GM12873 (cell line): ENCODE data around the gene KLF6.

Source experiments
- TF ChIP-seq, protein P1 (sequence below): IDR thresholded peaks from 2 replicates; pipeline ENCODE4 v1.5.1; 2012; ENCODE audit warnings: low read depth, mild to moderate bottlenecking, moderate library complexity, low read length, control low read depth; ENCODE audit not compliant: insufficient read depth; ENCODE audit errors: missing control alignments

KLF6 gene

GRCh38 chr10:3784510-3785250, at the start of gene KLF6:
KLF6 (minus strand) TSS chr10:3785209; CDS start chr10:3785014, 195 bp downstream.
- TF ChIP-seq, protein P1, sequence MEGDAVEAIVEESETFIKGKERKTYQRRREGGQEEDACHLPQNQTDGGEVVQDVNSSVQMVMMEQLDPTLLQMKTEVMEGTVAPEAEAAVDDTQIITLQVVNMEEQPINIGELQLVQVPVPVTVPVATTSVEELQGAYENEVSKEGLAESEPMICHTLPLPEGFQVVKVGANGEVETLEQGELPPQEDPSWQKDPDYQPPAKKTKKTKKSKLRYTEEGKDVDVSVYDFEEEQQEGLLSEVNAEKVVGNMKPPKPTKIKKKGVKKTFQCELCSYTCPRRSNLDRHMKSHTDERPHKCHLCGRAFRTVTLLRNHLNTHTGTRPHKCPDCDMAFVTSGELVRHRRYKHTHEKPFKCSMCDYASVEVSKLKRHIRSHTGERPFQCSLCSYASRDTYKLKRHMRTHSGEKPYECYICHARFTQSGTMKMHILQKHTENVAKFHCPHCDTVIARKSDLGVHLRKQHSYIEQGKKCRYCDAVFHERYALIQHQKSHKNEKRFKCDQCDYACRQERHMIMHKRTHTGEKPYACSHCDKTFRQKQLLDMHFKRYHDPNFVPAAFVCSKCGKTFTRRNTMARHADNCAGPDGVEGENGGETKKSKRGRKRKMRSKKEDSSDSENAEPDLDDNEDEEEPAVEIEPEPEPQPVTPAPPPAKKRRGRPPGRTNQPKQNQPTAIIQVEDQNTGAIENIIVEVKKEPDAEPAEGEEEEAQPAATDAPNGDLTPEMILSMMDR = no peak

GRCh38 chr10:3834404-3834803, 49.4 kb upstream of the KLF6 start:
- TF ChIP-seq, protein P1 = no peak

DNA sequence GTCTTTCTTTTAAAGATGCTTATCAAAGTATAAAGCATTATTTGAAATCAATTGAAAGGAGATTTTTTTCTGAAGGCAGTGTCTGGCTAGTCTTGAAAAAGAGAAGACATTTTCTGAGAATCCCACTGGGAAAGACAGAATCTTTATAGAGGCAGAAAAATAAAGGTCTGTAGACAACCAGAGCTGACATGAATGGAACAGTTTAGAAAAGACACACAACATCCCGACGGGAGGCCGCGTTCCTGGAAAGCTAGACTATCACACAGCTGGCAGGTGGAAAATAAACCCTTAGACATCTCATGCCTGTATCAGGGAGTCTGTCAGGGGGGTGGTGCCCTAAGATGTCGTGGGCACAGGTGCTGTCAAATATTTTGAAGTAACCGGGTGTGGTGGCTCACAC, 48.0 kb upstream of the KLF6 start:
- TF ChIP-seq, protein P1 = no peak

GRCh38 chr10:3832022-3832786, 47.2 kb upstream of the KLF6 start:
- TF ChIP-seq, protein P1 = no peak

DNA sequence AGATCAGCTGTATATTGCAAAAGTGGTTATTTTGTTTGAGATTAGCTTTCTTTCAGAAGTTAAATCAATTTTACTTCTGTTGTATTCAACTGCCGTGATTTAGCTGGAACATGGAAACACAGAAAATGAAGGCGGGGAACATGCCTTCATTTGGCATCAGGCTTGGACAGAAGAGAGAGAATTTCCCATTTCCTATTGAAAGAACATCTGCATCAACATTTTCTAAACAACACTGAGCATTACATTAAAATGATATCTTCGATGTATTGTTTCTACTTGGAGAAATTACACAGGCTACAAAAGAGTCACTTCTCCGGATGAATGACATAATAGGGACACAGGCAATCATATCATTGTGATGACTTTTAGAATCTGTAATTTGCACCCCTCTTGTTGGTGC, 46.6 kb upstream of the KLF6 start:
- TF ChIP-seq, protein P1 = no peak

GRCh38 chr10:3830946-3831345, 45.9 kb upstream of the KLF6 start:
- TF ChIP-seq, protein P1 = no peak
